KBM-7 (cell line): ENCODE data around the gene GAREM2.
A peak's percentile ranks its signal among the peaks of the same experiment; 100 is the strongest.

ENCODE experiments used
- DNase-seq: peaks from one replicate; pipeline ENCODE4 v3.0.0-alpha.2; 2015
- in situ Hi-C: fragments of 300-500 bp; cut with MboI; formaldehyde crosslinking; loops from 2 replicates; pipeline ENCODE4 v1.14.3; 2020; ENCODE audit warnings: low sequenced_read_pairs, low pct_unique_long_range_greater_than_20kb, mixed read lengths

Gene GAREM2

DNA sequence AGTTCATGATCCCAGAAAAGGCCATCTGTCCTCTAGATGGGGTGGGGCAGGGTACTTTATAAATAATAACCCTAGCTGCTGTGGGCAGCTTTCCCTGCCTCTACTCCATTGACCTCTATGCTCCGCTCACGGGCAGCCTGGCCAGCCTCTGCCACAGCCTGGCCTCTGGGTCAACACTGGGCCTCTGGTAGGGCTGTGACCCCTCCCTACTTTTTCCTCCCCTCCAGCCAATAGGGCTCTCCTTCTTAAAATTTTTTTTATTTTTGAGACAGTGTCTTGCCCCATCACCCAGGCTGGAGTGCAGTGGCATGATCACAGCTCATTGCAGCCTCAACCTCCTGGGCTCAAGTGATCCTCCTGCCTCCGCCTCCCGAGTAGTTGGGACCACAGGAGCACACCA lies 4.1 kb upstream of the GAREM2 start:
- in situ Hi-C loops, result no loop called here
- no peak for DNase-seq

GRCh38 chr2:26169226-26169625 lies 3.7 kb upstream of the GAREM2 start:
- no peak for DNase-seq
- in situ Hi-C loops, result no loop called here

GRCh38 chr2:26169681-26170414 lies 3.0 kb upstream of the GAREM2 start:
- no peak for DNase-seq
- in situ Hi-C loops, result no loop called here

- no peak for DNase-seq
Observed at GRCh38 chr2:26170795-26171194, 2.1 kb upstream of the GAREM2 start.

GRCh38 chr2:26172189-26172870 lies 558 bp upstream of the GAREM2 start:
- no peak for DNase-seq
- in situ Hi-C loops, result no loop called here

More at GRCh38 chr2:26170795-26171194, 2.1 kb upstream of the GAREM2 start:
- in situ Hi-C loops, result no loop called here

GRCh38 chr2:26173776-26174482 lies 1.0 kb downstream of the GAREM2 start:
- no peak for DNase-seq
- in situ Hi-C loops, result no loop called here

DNA sequence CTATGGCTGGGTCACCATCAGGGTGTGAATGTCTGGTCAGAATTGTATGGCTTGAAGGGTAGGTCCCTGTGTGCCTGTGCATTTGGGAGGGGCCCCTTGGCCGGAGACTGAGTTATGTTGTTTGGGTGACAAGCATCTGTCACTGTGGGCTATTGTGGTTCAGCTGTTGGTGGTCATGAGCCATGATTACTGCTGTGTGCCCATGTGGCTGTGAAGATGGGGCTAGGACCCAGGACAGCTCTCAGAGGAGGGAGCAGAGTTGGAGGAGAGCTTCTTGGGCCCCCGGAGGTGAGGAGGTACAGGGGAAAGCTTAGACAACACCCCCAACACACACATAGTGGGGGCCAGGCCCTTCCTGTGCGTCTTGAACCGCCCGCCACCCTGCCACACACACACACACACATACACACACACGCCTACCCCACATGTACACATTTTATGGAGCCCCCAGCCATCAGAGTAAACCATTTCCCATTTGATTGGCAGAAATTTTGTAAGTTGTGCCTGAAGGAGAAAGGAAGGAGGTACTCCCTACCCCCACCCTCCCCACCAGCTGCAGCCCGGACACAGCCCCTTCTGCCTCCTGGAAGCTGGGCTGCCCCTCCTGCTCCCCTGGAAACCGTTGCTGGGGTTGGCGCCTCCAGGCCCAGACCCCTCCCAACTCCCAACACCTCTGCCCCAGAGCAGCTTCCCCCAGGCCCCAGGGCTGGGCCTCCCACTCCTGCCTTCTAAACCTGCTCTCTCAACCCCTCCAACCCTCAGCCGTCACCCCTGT lies 2.0 kb downstream of the GAREM2 start:
- DNase-seq, result no peak
- in situ Hi-C loops, result no loop called here

DNA sequence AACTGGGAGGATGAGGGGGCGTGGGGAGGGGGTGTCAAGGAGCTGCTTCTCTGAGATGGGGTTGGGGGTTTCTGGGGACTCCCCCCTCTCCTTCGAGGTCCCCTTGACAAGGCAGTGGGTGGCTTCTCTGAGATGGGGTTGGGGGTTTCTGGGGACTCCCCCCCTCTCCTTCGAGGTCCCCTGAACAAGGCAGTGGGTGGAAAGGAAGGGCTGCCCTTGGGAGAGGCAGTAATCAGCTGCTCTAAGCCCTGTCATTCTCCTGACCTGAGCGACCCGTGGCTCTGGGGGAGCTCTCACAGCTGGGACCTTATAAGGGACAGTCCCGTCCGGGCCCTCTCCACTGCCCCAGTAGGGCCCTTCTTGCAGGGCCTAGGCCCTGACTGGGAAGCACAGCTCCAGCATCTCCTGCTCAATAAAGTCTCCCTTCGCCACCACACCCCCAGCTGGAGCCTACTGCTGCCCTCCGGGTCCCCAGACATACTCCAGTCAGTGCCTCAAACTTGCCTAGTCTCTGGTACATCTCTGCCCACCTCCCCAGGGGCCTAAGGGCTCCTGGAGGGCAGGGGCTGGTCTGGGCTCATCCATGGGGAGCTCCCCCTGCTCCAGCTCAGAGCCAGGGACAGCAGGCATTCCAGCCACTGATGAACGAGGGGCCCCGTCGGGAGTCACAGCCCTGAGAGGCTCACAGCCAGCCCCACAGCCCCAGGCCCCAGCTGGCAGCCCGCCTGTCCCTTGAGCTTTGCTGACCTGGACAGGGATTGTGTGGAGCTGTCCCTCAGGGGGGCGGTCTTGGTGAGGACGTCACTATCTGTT lies 2.8 kb downstream of the GAREM2 start:
- no peak for DNase-seq
- in situ Hi-C loops, result no loop called here

DNA sequence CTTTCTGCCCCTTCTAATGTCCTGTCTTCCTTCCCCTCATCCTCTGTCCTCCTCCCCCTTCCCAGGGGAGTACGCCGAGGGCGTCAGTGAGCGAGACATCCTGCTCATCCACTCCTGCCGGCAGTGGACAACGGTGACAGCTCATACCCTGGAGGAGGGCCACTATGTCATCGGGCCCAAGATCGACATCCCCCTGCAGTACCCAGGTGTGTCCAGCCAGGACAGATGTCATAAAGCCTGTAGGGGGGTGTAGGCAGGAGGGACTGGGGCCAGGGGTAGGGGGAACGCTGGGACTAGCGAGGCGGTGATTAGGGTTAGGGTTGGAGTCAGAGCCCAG lies 3.4 kb downstream of the GAREM2 start:
- DNase-seq, result no peak
- in situ Hi-C loops, result no loop called here

GRCh38 chr2:26177122-26177521 lies 4.2 kb downstream of the GAREM2 start:
- DNase-seq, result no peak
- in situ Hi-C loops, result no loop called here

DNA sequence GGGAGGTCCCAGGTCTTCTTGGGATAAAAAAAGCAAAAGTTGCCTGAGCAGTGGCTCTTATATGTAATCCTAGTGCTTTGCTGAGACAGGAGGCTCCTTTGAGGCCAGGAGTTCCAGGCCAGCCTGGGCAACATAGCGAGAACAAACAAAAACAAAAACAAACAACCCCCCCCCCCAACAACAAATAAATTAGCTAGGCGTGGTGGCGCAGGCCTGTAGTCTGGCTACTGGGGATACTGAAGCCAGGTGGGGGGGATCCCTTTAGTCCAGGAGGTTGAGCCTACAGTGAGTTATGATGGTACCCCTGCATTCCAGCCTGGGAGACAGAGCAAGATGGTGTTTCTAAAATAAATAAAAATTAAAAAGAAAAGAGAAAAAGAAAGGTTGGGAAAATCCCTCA lies 5.4 kb downstream of the GAREM2 start:
- no peak for DNase-seq
- in situ Hi-C loops, result no loop called here

- in situ Hi-C loops, result no loop called here
Observed at GRCh38 chr2:26178746-26179436, 6.0 kb downstream of the GAREM2 start.

DNA sequence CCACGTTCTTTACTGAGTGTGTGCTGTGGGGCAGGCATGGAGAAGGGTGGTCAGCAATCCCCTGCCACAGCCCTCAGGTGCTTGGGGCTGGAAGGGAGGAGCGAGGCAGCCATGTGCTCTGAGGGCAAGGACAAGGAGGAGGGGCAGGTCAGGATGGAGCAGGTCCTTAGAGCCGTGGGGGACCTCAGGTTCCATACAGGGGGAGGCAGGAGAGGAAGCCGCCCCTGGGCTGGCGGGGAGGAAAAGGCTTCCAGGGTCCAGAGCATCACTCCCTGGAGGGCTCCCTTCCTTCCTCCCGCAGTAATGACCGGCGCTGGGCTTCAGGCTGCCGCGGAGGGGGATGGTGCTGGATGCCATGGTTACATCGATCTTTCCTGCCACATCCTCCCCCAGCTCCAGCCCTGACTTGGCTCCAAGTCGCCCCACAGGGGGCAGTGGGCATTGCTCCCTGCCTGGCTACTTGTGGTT lies 6.6 kb downstream of the GAREM2 start:
- peak; percentile 28 for DNase-seq
- in situ Hi-C loops, result no loop called here

More at GRCh38 chr2:26178746-26179436, 6.0 kb downstream of the GAREM2 start:
- DNase-seq, result no peak

DNA sequence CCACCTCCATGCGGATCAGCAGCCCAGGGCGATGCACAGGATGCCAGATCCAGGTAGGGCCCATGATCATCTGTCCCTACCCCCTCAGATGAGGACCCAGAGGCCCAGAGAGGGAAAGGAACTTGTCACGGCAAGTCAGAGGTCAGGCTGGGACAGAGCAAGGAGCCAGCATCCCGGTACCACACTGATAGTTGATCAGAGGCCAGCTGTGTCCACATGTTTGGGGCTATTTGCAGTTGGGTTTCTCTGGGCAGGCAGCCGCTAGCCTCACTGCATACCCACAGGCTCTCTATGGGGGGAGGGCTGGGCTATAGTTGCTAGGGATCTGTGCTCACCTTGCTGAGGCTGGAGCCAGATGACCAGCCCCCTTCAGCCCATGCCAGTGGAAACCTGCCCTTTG lies 9.6 kb downstream of the GAREM2 start:
- in situ Hi-C loops, result no loop called here
- no peak for DNase-seq

DNA sequence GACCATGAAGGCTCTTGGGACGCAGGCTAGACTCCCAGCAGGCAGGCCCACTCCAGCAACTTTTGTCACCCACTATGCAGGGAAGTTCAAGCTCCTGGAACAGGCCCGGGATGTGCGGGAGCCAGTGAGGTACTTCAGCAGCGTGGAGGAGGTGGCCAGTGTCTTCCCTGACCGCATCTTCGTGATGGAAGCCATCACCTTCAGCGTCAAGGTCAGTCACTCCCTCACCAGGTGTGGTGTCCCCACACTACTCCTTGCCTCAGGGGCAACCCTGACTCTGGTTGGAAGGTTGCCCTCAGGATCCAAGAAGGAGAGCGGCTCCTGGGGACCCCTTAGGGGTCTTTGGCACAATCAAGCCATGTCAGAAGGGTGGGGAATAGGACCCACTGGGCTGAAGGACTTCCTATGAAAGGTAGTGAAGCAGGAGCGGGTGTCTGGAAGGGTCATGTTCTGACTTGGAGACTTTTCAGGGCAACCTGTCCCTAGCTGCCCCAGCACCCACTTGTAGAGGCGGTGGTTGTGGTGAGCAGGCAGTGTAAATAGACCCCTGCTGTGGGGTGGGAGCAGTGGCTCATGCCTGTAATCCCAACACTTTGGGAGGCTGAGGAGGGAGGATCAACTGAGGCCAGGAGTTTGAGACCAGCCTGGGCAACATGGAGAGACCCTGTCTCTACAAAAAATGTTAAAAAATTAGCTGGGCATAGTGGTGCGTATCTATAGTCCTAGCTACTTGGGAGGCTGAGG lies 10.2 kb downstream of the GAREM2 start:
- in situ Hi-C loops, result no loop called here
- DNase-seq, result no peak

- in situ Hi-C loops, result no loop called here
- no peak for DNase-seq
Observed at GRCh38 chr2:26184121-26184520, 11.2 kb downstream of the GAREM2 start.

DNA sequence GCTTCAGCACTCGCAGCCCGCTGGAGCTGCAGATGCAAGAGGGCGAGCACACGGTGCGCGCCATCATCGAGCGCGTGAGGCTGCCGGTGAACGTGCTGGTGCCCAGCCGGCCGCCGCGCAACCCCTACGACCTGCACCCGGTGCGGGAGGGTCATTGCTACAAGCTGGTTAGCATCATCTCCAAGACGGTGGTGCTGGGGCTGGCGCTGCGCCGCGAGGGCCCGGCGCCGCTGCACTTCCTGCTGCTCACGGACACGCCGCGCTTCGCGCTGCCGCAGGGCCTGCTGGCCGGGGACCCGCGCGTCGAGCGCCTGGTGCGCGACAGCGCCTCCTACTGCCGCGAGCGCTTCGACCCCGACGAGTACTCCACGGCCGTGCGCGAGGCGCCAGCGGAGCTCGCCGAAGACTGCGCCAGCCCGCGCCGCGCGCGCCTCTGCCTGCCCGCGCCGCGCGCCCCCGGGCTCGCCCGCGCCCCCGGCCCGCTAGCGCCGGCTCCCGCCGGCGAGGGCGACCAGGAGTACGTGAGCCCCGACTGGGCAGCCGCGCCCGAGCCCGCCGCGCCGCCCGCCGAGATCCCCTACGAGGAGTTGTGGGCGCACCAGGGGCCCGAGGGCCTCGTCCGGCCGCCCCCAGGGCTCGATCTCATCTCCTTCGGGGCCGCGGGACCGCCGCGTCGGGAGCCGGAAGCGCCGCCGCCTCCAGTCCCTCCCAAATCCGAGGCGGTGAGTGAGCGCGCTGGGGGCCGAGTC lies 11.8 kb downstream of the GAREM2 start:
- in situ Hi-C loops, result no loop called here
- DNase-seq, result peak; percentile 90
